Measurements from ENCODE around the gene SNX32.
"Not testable (repeated sequence)": the region's sequence is repeated elsewhere in the genome, so short reads cannot be mapped to it uniquely, and the experiment has no call there.

The SNX32 gene

DNA sequence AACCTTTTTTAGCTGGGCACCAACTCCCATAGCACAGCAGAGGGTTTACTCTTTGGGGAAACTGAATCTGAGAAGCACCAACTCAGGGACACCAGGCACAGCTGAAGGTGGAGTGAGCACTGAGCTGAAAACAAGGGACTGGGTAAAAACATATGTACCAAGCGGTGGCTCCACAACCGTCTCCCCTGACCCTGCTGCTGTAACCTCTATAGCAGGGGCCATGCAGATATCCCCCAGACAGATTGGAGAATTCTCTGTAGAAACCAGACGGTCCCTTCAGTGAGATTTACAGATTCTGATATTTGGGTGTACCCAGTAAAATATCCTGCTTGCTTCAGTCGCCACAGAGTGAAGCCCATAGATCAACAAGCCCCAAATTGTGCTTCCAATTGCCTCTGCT, 4.3 kb upstream of the SNX32 start:
- no peak for DNase-seq (ENCODE audit: low spot score)

DNA sequence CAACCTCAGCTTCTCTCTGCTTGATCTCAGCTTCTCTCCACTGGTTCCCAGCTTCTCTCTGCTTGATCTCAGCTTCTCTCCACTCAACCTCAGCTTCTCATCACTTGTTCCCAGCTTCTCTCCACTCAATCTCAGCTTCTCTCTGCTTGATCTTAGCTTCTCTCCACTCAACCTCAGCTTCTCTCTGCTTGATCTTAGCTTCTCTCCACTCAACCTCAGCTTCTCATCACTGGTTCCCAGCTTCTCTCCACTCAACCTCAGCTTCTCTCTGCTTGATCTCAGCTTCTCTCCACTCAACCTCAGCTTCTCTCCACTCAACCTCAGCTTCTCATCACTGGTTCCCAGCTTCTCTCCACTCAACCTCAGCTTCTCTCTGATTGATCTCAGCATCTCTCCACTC, 1.5 kb upstream of the SNX32 start:
- DNase-seq (ENCODE audit: low spot score), result not testable (repeated sequence)

DNA sequence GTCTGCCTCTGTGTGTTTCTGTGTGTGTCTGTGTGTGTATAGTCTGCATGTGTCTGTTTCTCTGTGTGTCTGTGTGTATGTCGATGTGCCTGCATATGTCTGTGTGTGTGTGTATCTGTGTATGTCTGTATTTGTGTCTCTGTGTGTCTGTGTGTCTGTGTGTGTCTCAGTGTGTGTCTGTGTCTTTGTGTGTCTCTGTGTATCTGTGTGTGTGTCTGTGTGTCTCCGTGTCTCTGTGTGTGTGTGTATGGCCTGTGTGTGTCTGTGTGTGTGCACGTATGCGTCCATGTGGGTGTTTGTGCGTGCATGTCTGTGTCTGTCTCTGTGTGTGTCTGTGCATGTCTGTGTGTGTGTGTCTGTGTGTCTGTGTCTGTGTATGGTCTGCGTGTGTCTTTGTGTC, 439 bp downstream of the SNX32 start:
- no peak for DNase-seq (ENCODE audit: low spot score)

DNA sequence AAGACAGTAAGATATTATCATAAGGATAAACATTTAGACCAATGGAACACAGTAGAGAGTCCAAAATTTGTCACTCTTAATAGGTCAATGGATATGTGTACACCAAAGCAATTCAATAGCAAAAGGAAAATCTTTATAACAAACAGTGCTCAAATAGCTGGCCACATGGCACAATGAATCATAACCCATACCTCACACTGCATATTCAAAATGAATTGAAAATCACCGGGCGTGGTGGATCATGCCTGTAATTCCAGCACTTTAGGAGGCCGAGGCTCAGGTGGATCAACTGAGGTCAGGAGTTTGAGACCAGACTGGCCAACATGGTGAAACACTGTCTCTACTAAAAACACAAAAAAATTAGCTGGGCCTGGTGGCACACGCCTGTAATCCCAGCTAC, 8.4 kb downstream of the SNX32 start:
- no peak for DNase-seq (ENCODE audit: low spot score)

- no peak for DNase-seq (ENCODE audit: low spot score)
These were observed 10.0 kb downstream of the SNX32 start for GRCh38 chr11:65843811-65844210.

DNA sequence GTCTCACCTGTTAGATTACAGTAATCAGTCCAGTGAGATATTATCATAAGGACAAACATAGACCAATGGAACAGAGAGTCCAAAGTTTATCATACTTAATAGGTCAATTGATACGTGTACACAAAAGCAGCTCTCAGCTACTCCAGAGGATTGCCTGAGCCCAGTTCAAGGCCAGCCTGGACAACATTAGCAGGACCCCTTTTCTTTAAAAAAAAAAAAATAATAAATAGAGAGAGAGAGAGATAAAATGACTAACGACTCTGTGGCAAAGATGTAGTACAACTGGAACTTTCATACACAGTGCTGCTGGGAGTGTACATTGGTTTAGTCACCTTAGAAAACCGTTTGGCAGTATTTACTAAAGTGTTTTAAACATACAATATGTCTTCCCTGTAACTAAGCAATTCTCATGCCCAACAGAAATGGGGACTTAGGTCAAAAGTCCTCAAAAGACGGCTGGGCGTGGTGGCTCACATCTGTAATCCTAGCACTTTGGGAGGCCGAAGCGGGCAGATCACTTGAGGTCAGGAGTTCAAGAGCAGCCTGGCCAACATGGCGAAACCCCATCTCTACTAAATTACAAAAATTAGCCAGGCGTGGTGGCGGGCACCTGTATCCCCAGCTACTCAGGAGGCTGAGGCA, 10.6 kb downstream of the SNX32 start:
- no peak for DNase-seq (ENCODE audit: low spot score)

DNA sequence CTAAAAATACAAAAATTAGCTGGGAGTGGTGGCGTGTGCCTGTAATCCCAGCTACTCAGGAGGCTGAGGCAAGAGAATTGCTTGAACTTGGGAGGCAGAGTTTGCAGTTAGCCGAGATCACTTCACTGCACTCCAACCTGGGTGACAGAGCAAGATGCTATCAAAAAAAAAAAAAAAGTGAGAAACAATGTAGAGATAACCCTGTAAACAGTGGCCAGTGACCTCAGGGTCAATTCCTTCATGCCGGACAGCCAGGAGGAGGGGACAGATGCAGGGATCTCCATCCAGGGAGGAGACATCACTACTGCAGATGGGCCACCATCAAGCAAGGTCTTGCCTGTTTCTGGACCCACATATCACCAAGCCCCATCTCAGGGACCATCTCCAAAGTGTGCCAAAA, 14.0 kb downstream of the SNX32 start:
- no peak for DNase-seq (ENCODE audit: low spot score)

DNA sequence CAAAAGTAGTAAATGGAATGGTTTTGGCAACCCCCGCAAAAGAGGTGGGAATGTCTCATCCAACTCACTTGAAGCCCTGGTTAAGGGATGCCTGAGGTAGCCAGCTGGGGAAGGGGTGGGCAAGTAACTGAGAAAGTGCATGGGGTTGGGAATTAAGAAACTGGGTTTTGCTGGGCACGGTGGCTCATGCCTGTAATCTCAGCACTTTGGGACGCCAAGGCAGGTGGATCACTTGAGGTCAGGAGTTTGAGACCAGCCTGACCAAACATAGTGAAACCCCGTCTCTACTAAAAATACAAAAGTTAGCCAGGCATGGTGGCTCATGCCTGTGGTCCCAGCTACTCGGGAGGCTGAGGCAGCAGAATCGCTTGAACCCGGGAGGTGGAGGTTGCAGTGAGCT, 14.9 kb downstream of the SNX32 start:
- DNase-seq (ENCODE audit: low spot score), result not testable (repeated sequence)

DNA sequence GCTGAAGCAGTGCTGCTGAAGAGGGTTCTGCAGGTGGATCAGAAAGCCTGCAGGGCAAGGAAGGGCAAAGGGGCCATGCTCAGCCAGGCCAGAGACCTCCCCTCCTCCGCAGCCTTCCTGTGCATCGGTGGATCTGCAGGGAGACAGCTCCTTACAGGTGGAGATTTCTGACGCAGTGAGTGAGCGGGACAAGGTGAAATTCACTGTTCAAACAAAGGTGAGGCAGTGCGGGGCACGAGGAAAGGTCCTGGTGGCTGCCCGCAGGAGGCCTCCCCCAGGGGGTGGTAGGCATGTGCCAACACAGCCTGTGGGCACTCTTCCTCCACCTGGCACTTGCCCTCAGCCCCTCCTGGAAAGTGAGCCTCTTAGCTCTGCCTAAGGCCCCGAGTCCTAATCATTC, 15.6 kb downstream of the SNX32 start:
- DNase-seq (ENCODE audit: low spot score), result no peak

GRCh38 chr11:65849771-65850216, 16.0 kb downstream of the SNX32 start:
- no peak for DNase-seq (ENCODE audit: low spot score)

- no peak for DNase-seq (ENCODE audit: low spot score)
These were observed 16.7 kb downstream of the SNX32 start for GRCh38 chr11:65850217-65851082.

GRCh38 chr11:65851083-65851579, 17.4 kb downstream of the SNX32 start:
- no peak for DNase-seq (ENCODE audit: low spot score)

- DNase-seq (ENCODE audit: low spot score), result no peak
These were observed 18.2 kb downstream of the SNX32 start for GRCh38 chr11:65851811-65852507.

- no peak for DNase-seq (ENCODE audit: low spot score)
These were observed 18.9 kb downstream of the SNX32 start for GRCh38 chr11:65852508-65853245.

DNA sequence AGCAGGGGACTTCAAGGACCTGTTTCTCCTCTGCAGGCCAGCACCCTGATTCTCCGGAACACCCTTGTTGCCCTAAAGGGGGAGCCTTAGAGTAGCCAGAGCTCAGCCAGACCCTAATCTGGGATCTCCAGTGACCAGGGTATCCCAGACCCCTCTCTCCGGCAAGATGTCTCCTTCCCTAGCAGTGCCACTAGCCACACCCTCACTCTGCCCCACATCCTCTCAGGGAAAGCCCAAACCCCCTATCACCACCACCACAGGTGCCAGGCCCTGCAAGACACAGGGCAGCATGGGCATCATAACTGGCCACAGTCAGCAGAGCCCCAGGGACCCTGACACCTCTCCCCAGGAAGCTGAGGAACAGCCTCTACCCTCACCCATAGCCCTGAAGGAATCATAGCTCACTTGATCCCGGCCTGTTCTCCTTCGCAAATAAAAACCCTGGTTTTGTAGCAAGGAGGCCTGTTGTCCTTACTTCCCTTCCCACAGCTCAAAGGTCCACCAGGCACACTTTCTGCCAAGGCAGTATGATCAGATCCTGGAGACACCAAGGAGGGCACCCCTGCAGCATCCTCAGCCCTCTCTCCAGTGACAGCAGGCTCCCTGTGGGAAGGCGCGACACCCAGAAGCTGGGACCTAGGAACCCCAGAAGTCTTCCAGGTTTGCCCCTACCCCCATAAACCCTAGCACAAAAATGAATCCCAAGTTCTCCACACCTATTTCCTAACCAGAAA, 19.6 kb downstream of the SNX32 start:
- no peak for DNase-seq (ENCODE audit: low spot score)

- DNase-seq (ENCODE audit: low spot score), result no peak
These were observed 20.4 kb downstream of the SNX32 start for GRCh38 chr11:65854161-65854592.

- no peak for DNase-seq (ENCODE audit: low spot score)
These were observed 21.4 kb downstream of the SNX32 start for GRCh38 chr11:65854852-65855837.

- no peak for DNase-seq (ENCODE audit: low spot score)
These were observed 22.2 kb downstream of the SNX32 start for GRCh38 chr11:65855927-65856363.

DNA sequence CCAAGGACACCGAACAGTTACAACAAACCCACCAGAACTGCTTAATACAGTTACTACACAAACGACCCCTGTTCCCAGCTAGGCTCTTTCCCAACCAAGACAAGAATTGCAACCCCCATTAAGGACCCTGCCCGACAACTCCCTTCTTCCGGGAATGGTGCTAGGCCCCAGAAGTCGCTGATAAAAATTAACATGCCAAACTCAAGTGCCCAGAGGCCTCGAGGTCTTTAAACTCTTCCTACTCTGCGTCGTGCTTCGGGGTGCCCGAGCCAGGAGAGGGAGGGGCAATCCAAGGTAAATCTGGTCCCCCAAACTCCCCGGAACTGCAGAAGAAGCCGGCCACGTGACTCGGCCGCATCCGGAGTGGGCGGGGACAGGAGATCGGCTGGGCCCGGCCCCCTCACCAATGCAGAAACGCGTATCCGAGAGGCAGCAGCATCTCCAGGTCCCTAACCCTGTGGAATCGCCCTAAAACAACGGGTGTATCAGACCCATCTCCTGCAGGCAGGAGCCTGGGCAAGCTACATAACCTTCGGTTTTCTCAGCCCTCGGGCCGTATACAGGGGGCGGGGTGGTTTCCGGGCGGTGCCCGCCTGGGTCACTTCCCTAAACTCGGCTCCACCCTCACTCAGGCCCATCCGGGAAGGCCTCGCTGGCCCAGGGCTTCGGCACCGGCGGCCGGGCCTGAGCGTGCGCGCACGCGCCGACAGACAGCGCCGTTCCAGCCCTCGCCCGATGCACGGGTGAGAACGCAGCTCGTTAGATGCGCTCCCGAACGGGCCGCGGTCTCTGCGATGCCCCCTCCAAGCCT, 23.1 kb downstream of the SNX32 start:
- DNase-seq (ENCODE audit: low spot score), result peak; percentile 64
